GM19239 (cell line): Measurements from ENCODE around the gene ME3.
"Not testable (repeated sequence)": the region's sequence is repeated elsewhere in the genome, so short reads cannot be mapped to it uniquely, and the experiment has no call there.

ENCODE experiments used
- DNase-seq: peaks from one replicate; pipeline ENCODE4 v3.0.0; 2011; ENCODE audit warnings: low spot score; ENCODE audit not compliant: insufficient read length
- FAIRE-seq: peaks from 2 replicates; lab custom pipeline; 2011; peaks lifted over from hg19 to GRCh38; lab: Jason Lieb, UNC

The ME3 gene

GRCh38 chr11:86453290-86454030, 219.0 kb downstream of the ME3 start:
- DNase-seq = no peak
- no peak for FAIRE-seq

- no peak for DNase-seq
- FAIRE-seq = no peak
Observed at GRCh38 chr11:86449993-86450629, 222.3 kb downstream of the ME3 start.

GRCh38 chr11:86447763-86448480, 224.5 kb downstream of the ME3 start:
- FAIRE-seq = no peak
- DNase-seq = no peak

- DNase-seq (no peak), FAIRE-seq (no peak)
Observed at GRCh38 chr11:86446924-86447285, 225.5 kb downstream of the ME3 start.

- FAIRE-seq = no peak
- no peak for DNase-seq
Observed at GRCh38 chr11:86446163-86446923, 226.1 kb downstream of the ME3 start.

- DNase-seq = no peak
- FAIRE-seq = no peak
Observed at GRCh38 chr11:86444981-86445380, 227.4 kb downstream of the ME3 start.

GRCh38 chr11:86443415-86443814, 229.0 kb downstream of the ME3 start:
- DNase-seq (no peak), FAIRE-seq (no peak)

- FAIRE-seq (no peak), DNase-seq (no peak)
Observed at GRCh38 chr11:86442827-86443226, 229.6 kb downstream of the ME3 start.

GRCh38 chr11:86442420-86442819, 230.0 kb downstream of the ME3 start:
- no peak for DNase-seq
- no peak for FAIRE-seq

- FAIRE-seq (no peak), DNase-seq (no peak)
Observed at GRCh38 chr11:86440843-86441242, 231.6 kb downstream of the ME3 start.

- DNase-seq (no peak), FAIRE-seq (no peak)
Observed at GRCh38 chr11:86440305-86440716, 232.1 kb downstream of the ME3 start.

- DNase-seq = no peak
Observed at GRCh38 chr11:86438685-86439084, 233.7 kb downstream of the ME3 start.

GRCh38 chr11:86435711-86436110, 236.7 kb downstream of the ME3 start:
- FAIRE-seq (no peak), DNase-seq (no peak)

More at GRCh38 chr11:86438685-86439084, 233.7 kb downstream of the ME3 start:
- no peak for FAIRE-seq

GRCh38 chr11:86433361-86434095, 238.9 kb downstream of the ME3 start:
- FAIRE-seq = not testable (repeated sequence)

GRCh38 chr11:86431258-86431657, 241.2 kb downstream of the ME3 start:
- DNase-seq (no peak), FAIRE-seq (no peak)

More at GRCh38 chr11:86433361-86434095, 238.9 kb downstream of the ME3 start:
- not testable (repeated sequence) for DNase-seq

GRCh38 chr11:86427441-86427840, 245.0 kb downstream of the ME3 start:
- DNase-seq (no peak), FAIRE-seq (no peak)

GRCh38 chr11:86423488-86423887, 248.9 kb downstream of the ME3 start:
- DNase-seq, FAIRE-seq: not testable (repeated sequence)

GRCh38 chr11:86422371-86422770, 250.0 kb downstream of the ME3 start:
- DNase-seq (no peak), FAIRE-seq (no peak)

- FAIRE-seq = no peak
- no peak for DNase-seq
Observed at GRCh38 chr11:86421946-86422345, 250.5 kb downstream of the ME3 start.

GRCh38 chr11:86418917-86419316, 253.5 kb downstream of the ME3 start:
- no peak for DNase-seq
- FAIRE-seq = no peak
